MM.1S (cell line): Measurements from ENCODE around the gene FOXP2.

Source experiments
- EZH2 ChIP-seq: fragments of 300-600 bp; sonication (generic); optimal IDR thresholded peaks from 2 replicates; pipeline ENCODE3; 2017; ENCODE audit warnings: low read depth, mild to moderate bottlenecking, antibody characterized with exemption, low read length, mixed read lengths
- TF ChIP-seq, protein P1 (sequence below): fragments of 300-600 bp; sonication (generic); IDR thresholded peaks from 2 replicates; pipeline ENCODE4 v1.5.1; 2016; ENCODE audit warnings: antibody characterized with exemption, low read length, mixed read lengths

- TF ChIP-seq, protein P1, sequence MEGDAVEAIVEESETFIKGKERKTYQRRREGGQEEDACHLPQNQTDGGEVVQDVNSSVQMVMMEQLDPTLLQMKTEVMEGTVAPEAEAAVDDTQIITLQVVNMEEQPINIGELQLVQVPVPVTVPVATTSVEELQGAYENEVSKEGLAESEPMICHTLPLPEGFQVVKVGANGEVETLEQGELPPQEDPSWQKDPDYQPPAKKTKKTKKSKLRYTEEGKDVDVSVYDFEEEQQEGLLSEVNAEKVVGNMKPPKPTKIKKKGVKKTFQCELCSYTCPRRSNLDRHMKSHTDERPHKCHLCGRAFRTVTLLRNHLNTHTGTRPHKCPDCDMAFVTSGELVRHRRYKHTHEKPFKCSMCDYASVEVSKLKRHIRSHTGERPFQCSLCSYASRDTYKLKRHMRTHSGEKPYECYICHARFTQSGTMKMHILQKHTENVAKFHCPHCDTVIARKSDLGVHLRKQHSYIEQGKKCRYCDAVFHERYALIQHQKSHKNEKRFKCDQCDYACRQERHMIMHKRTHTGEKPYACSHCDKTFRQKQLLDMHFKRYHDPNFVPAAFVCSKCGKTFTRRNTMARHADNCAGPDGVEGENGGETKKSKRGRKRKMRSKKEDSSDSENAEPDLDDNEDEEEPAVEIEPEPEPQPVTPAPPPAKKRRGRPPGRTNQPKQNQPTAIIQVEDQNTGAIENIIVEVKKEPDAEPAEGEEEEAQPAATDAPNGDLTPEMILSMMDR, result no peak
- TF ChIP-seq EZH2, result no peak
These were observed 280.6 kb downstream of the FOXP2 start for GRCh38 chr7:114695182-114695581.
